ENCODE data around the gene AGBL3. TPM values are rescaled to one million over a fixed set of nuclear protein-coding genes. Genes with fewer than 3 reads are reported as not detected.
"Not testable (repeated sequence)": the region's sequence is repeated elsewhere in the genome, so short reads cannot be mapped to it uniquely, and the experiment has no call there.

Gene AGBL3
- total RNA-seq, 2 donors from 2014 or later: 0.47 to 0.98 TPM

DNA sequence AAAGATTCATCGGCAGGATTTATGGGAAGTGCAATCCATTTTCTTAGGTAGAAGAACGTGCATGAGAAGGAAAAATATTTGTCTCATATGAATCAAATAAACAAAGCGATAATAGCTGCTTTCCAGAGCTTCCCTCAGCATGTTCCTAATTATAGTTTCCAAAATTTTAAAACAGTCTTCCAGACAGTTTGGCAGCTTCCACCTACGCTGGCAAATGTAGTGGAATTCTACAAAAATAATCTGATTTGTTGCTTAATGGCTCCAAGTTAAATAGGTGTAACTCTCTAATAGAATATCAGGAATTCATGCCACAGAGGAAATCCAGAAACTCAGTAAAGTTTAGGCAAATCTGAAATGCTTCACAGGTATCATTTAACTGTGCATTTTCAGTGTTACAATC, 23.3 kb upstream of the AGBL3 start:
- no peaks in the 10 kb centered on the region for H3K9me3 ChIP-seq
- no peaks in the 10 kb centered on the region for H3K36me3 ChIP-seq
- no peak for DNase-seq
- H3K27ac ChIP-seq: no peak overlapping the region
- intact Hi-C loops (cut with DNase I): no loop called here
- no peaks in the 10 kb centered on the region for H3K27me3 ChIP-seq
- TF ChIP-seq, protein P1, sequence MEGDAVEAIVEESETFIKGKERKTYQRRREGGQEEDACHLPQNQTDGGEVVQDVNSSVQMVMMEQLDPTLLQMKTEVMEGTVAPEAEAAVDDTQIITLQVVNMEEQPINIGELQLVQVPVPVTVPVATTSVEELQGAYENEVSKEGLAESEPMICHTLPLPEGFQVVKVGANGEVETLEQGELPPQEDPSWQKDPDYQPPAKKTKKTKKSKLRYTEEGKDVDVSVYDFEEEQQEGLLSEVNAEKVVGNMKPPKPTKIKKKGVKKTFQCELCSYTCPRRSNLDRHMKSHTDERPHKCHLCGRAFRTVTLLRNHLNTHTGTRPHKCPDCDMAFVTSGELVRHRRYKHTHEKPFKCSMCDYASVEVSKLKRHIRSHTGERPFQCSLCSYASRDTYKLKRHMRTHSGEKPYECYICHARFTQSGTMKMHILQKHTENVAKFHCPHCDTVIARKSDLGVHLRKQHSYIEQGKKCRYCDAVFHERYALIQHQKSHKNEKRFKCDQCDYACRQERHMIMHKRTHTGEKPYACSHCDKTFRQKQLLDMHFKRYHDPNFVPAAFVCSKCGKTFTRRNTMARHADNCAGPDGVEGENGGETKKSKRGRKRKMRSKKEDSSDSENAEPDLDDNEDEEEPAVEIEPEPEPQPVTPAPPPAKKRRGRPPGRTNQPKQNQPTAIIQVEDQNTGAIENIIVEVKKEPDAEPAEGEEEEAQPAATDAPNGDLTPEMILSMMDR (IDR thresholded peaks at IDR 0.05): no peak
- H3K9ac ChIP-seq (ENCODE audit: low read depth in 2 of 2, low read length in 2 of 2): no peak overlapping the region
- H3K4me1 ChIP-seq: no peaks in the 10 kb centered on the region
- H3K4me3 ChIP-seq: no peak overlapping the region

DNA sequence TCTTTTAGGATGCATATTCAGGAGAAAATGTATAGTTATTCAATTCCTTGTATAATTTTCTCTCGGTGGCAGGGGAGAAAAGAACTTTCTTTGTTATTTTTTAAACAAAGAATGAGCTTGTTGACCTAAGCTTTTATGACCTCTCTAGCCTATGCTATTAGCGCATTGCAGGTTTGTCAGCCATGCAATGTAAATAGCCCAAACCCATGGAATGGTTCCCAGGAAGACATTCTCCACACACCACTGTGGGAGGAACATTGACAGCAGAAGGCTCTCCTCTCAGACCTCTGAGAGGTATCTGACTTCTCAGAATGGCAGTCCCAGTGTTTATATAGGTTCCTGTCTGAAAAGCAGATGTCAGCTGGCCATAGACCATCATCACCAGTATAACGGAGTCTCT, 19.6 kb upstream of the AGBL3 start:
- no peak overlapping the region for H3K27ac ChIP-seq
- TF ChIP-seq, protein P1 (IDR thresholded peaks at IDR 0.05): no peak
- DNase-seq: no peak

DNA sequence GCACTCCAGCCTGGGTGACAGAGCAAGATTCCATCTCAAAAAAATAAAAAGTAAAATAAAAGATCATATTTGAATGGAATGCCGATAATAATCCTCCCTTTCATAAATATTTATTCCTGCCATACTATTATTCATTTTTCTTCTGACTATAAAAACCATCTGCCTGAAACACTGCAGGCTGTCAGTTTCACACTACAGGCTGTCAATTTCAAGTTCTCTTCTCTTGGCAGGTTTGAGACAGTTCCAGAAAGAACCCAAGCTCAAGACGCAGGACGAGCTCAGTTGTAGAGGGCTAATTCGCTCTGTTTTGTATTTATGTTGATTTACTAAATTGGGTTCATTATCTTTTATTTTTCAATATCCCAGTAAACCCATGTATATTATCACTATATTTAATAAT, 18.2 kb upstream of the AGBL3 start:
- no peak for DNase-seq
- H3K9ac ChIP-seq (ENCODE audit: low read depth in 2 of 2, low read length in 2 of 2): no peak overlapping the region
- H3K9me3 ChIP-seq: no peaks in the 10 kb centered on the region
- no peak overlapping the region for H3K27ac ChIP-seq
- no peaks in the 10 kb centered on the region for H3K27me3 ChIP-seq
- TF ChIP-seq, protein P1 (IDR thresholded peaks at IDR 0.05): no peak
- H3K36me3 ChIP-seq: no peaks in the 10 kb centered on the region
- H3K4me1 ChIP-seq: no peaks in the 10 kb centered on the region
- H3K4me3 ChIP-seq: no peak overlapping the region
- intact Hi-C loops (cut with DNase I): no loop called here

More for the DNA sequence above, 19.6 kb upstream of the AGBL3 start:
- no peaks in the 10 kb centered on the region for H3K4me1 ChIP-seq
- intact Hi-C loops (cut with DNase I): no loop called here
- no peak overlapping the region for H3K9ac ChIP-seq (ENCODE audit: low read depth in 2 of 2, low read length in 2 of 2)
- H3K9me3 ChIP-seq: no peaks in the 10 kb centered on the region
- H3K36me3 ChIP-seq: no peaks in the 10 kb centered on the region
- no peak overlapping the region for H3K4me3 ChIP-seq
- H3K27me3 ChIP-seq: no peaks in the 10 kb centered on the region

DNA sequence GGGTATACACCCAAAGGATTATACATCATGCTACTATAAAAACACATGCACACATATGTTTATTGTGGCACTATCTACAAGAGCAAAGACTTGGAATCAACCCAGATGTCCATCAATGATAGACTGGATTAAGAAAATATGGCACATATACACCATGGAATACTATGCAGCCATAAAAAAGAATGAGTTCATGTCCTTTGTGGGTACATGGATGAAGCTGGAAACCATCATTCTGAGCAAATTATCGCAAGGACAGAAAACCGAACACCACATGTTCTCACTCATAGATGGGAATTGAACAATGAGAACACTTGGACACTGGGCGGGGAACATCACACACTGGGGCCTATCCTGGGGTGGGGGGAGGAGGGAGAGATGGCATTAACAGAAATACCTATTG, 4.7 kb upstream of the AGBL3 start:
- H3K9me3 ChIP-seq; H3K4me1 ChIP-seq; H3K27me3 ChIP-seq; H3K36me3 ChIP-seq; H3K4me3 ChIP-seq; DNase-seq; intact Hi-C loops (cut with DNase I); H3K9ac ChIP-seq (ENCODE audit: low read depth in 2 of 2, low read length in 2 of 2); H3K27ac ChIP-seq: not testable (repeated sequence)

DNA sequence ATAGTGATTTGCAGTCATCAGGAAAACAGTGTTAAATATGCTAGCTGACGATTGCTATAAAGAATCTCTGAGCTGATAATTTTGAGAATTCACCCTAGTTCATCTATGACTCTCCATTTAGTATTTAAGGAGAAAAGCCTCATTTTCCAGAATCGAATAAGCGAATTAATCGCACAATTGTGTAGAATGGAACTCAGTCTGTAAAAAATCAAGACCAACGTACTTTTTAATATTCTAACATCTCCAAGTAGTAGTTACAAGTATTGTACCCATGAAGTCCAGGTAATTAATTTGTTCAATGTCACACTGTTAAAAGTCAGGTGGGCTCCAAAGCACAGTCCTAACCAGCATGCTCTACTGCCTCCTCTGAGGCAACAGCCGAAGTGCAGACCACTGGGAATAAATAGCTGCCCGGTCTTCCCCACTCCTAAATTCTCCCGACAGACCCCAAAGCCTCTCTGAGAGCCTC, 380 bp upstream of the AGBL3 start:
- DNase-seq: no peak
- Histone ChIP-seq H3K9me3 (no peaks in the 10 kb centered on the region), H3K4me1 (no peaks in the 10 kb centered on the region), H3K27ac (peak overlapping the region; percentile 88), H3K27me3 (no peaks in the 10 kb centered on the region), H3K9ac (ENCODE audit: low read depth in 2 of 2, low read length in 2 of 2) (peak overlapping the region; percentile 58 to 86), H3K36me3 (no peaks in the 10 kb centered on the region), H3K4me3 (peak overlapping the region; percentile 81)
- intact Hi-C loops (cut with DNase I): no loop called here
- TF ChIP-seq, protein P1 (IDR thresholded peaks at IDR 0.05): no peak

DNA sequence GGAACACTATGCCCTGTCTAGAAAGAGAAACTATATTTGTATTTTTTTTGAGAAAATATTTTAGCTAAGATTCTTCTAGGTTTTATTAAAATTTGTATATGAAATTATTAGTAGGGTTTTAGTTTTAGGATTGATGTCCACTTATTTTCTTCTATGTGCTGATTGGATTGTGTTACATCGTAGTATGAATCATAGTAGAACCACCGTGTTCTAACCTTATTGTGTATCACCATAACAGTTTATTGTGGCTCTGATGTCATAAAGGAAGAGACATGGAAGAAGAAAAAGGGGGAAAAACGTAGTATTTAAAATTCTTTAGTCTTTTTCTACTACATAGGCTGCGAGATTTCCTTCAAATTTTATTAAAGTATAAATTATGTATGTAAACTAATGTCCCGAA, 1.9 kb downstream of the AGBL3 start:
- Histone ChIP-seq H3K4me1 (no peaks in the 10 kb centered on the region), H3K36me3 (no peaks in the 10 kb centered on the region), H3K27me3 (no peaks in the 10 kb centered on the region), H3K9ac (ENCODE audit: low read depth in 2 of 2, low read length in 2 of 2) (no peak overlapping the region), H3K4me3 (no peak overlapping the region), H3K9me3 (no peaks in the 10 kb centered on the region), H3K27ac (no peak overlapping the region)
- TF ChIP-seq, protein P1 (IDR thresholded peaks at IDR 0.05): no peak
- intact Hi-C loops (cut with DNase I): no loop called here
- DNase-seq: no peak

All from colonic mucosa (tissue), 4 donors.